Measurements from ENCODE around the gene SLK.

SLK gene

GRCh38 chr10:103947799-103948516, 19.0 kb upstream of the SLK start:
- no peak for DNase-seq

- no peak for DNase-seq
Measured at GRCh38 chr10:103949728-103950127, 17.2 kb upstream of the SLK start.

DNA sequence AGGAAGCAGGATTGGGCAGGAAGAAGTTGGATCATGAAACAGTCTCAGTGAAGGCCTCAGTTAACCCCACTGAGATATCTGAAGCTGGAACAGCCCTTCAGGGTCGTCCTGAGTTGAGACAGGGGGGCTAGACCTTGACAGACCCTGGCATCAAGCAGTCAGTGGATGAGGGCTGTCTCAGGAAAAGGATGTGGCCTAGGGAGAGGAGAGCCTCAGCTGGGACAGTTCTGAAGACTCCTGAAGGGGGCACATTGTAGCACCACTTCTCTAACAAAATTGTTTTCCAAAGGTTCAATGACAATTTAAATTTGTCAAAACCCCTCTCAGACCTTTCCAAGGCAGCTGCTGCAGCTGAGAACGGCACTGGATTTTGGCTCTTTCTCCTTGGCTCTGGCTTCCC, 15.8 kb upstream of the SLK start:
- DNase-seq: no peak

- no peak for DNase-seq
Measured at GRCh38 chr10:103951942-103952341, 15.0 kb upstream of the SLK start.

DNA sequence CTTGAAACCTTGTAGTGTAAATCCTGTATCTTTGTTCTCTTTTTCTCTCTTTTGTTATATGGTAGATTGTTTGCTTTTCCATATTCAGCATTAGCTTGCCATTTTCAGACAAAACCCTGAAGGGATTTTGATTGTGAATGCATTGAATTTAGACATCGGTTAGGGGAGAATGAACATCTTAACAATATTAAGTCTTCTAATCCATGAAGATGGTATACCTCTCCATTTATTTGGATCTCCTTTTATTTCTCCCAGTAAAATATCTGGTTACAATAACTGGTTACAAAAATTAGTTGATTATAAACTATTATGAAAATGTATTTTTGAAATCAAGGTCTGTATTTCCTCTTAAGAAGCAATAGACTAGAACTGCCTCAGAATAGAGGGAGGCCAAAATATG, 12.4 kb upstream of the SLK start:
- DNase-seq: no peak

DNA sequence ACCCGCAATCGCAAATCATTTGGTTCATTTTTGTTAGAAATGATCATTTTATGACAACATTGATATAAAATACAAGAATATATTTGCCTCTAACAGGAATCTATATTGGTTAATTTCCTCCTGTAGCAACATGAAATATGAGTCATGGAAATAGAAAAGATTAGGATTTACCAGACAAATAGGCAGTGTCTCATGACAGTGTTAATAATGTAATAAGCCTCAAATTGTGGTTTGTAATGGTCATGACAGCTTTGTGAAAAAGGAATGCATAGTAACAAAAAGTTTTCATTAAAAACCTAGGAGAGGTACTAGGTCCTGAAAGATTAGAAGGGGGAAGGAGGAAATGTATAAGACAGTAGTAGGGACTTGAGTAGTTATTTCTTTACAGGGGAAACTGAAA, 7.9 kb upstream of the SLK start:
- no peak for DNase-seq

DNA sequence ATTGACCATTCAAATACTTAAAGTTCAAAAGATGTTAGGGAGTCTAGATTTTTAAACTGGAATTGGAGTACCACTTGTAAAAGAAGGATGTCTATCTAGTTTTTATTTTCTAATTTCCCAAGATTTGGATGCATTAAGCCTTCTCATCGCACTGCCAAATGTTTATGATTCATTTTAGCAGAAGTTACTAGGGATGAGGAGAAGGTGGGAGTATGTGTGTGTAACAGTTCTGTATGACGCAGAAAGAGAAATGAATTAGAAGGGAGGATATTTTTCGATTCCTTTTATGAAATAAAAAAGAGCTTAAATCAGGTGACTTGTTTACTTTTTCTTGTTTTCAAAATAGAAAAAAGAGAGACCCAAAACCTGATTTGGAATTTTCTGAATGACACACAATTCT, 6.8 kb upstream of the SLK start:
- no peak for DNase-seq

DNA sequence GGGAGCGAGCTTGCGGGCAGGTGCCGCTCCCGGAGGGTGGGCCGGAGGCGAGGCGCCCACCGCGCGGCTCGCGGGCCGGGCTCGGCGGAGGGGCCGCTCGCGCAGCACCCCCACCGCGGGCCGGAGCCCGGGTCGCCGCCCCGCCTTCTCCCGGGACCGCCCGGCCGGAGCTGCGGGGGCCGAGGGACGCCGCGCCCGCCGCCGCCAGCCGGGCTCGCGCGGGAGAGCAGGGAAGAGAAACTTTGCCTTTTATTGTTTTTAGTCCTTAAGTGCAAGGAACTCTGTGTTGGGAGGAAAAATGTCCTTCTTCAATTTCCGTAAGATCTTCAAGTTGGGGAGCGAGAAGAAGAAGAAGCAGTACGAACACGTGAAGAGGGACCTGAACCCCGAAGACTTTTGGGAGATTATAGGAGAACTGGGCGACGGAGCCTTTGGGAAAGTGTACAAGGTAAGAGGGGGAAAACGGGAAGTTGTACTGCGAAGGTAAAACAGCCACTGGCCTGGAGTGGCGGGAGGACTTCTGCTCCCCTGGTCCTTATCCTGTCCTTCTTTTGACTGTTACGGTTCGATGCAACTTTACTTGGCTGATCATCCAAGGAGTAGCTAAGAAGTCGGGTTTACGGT, 620 bp downstream of the SLK start:
- no peak for DNase-seq

DNA sequence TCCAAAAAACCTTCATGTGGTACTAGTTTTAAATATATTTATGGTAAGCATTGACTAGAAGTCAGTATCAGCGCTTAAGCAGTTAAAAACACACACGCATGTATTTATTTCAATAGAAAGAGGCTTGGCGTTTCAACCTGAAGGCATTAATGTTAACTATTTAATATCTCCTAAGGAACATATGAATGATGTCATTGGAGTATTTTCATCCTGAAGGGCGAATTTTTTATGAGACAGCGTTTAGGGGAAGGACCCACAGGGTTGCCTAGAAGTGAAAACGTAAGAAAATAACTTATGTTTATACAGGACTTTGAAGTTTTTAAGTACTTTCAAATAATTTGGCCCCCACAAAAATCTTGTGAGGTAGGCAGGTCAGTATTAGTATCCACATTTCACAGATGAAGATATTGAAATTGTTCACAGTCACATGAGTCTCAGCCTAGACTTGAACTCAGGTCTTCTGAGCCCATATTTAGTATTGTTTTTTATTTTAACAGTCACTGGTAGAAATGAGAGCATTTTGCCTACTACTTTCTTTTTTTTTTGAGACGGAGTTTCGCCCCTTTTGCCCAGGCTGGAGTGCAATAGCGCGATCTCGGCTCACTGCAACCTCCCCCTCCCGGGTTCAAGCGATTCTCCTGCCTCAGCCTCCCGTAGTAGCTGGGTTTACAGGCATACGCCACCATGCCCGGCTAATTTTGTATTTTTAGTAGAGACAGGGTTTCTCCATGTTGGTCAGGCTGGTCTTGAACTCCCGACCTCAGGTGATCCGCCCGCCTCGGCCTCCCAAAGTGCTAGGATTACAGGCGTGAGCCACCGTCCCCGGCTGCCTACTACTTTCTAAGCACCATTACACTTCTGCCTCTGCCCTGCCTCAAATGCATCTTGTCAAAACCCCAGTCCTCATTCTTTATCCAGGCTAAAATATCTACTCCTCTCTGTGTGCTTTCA, 1.8 kb downstream of the SLK start:
- DNase-seq: no peak

- DNase-seq: no peak
Measured at GRCh38 chr10:103969436-103969835, 2.5 kb downstream of the SLK start.

GRCh38 chr10:103969857-103970627, 3.1 kb downstream of the SLK start:
- DNase-seq: no peak

DNA sequence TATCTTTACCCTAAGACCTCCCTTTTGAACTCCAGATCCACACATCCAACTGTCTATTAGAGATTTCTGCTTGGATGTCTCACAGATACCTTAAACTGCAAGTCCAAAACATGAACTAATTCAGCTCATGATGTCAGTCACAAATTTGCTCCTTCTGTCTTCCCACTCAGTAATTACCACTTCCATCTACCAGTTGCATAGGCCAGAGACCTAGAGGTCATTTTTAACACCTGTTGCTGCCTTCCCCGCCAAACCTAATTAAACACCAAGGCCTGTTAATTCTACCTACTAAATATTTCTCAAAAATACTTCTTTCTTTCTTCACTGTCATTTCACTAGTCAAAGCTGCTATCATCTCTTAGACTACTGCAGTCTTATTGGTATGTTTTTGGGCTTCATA, 8.2 kb downstream of the SLK start:
- no peak for DNase-seq

- no peak for DNase-seq
Measured at GRCh38 chr10:103977204-103977603, 10.3 kb downstream of the SLK start.

- DNase-seq: no peak
Measured at GRCh38 chr10:103979530-103979929, 12.6 kb downstream of the SLK start.

- DNase-seq: no peak
Measured at GRCh38 chr10:103980288-103980906, 13.5 kb downstream of the SLK start.

DNA sequence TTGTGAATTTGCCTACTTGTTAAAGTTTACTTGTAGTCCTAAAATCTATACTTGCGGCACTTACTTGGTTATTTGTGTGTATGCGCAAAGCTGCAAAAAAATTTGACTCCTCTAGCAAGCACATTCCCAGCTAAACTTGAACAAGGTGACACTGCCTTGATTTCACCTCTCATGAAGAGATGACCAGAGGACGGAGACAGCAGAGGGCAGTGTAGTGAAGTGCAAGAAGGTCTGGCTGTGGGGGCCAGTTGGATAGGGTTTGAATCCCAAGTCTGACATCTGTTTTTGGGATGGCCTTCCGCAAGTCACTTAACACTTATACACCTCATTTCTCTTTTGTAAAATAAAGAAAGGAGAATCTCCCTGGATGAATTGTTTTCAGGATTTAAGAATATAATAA, 15.7 kb downstream of the SLK start:
- DNase-seq: no peak

DNA sequence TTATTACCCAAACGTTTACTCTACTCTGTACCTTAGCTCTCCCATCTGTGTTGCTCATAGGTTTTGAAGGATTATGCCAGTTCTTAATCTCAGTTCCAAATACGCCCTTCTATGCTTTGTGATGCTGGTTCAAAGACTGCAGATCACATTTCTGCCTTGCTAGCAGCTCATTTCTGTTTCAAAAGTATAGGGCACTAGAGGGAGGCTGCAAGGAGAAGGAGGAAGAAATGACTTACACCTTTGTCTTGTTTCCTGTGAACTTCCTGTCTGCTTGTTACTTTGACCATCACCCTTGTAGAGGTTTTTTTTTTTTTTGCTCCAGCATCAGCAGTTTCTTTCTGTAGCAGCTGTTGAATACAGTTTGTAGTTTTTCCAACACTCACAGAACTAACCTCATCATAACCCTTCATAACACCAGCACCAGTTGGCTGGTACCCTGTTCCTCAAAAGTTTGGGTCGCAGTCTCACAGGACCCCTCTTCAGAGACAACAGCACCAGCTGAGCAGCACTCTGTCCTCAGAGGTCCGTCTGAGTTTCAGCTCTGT, 16.5 kb downstream of the SLK start:
- no peak for DNase-seq

DNA sequence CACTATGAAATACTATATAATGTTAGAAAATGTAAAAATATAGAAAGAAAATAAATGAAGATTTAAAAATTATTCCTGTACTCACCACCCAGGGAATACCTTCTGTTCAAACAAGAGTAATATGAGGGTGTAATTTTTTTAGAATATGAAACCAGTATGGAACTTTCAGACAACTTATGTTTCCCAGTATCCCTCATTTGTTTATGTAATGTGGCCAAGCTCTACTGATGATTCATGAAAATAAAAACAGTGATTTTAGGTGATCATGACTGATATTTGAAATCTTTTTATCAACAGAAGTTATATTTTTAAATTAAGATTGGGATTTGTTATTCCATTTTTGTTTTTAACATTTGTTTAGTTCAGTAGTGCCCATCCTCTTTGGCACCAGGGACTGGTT, 18.8 kb downstream of the SLK start:
- DNase-seq: no peak

DNA sequence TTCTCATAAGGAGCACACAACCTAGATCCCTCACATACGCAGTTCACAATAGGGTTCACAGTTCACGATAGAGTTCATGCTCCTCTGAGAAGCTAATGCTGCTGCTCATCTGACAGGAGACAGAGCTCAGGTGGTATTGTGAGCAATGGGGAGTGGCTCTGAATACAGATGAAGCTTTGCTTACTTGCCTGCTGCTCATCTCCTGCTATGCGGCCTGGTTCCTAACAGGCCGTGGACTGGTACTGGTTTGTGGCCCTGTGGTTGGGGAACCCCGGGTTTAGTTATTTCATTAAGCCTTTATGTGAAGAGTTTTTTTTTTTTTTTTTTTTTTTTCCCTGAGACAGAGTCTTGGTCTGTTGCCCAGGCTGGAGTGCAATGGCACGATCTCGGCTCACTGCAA, 19.4 kb downstream of the SLK start:
- DNase-seq: no peak

- no peak for DNase-seq
Measured at GRCh38 chr10:103990121-103990520, 23.2 kb downstream of the SLK start.

DNA sequence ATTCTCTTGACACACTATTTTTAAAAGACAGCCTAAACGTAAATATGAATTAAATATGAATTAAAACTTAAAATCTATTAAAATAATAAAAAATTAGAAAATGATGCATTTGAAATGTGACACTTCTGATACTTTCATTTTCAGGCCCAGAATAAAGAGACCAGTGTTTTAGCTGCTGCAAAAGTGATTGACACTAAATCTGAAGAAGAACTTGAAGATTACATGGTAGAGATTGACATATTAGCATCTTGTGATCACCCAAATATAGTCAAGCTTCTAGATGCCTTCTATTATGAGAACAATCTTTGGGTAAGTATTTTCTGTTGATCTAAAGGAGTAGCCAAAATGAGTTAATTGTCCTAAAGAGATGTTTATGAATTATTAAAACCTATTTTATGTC, 23.6 kb downstream of the SLK start:
- no peak for DNase-seq

DNA sequence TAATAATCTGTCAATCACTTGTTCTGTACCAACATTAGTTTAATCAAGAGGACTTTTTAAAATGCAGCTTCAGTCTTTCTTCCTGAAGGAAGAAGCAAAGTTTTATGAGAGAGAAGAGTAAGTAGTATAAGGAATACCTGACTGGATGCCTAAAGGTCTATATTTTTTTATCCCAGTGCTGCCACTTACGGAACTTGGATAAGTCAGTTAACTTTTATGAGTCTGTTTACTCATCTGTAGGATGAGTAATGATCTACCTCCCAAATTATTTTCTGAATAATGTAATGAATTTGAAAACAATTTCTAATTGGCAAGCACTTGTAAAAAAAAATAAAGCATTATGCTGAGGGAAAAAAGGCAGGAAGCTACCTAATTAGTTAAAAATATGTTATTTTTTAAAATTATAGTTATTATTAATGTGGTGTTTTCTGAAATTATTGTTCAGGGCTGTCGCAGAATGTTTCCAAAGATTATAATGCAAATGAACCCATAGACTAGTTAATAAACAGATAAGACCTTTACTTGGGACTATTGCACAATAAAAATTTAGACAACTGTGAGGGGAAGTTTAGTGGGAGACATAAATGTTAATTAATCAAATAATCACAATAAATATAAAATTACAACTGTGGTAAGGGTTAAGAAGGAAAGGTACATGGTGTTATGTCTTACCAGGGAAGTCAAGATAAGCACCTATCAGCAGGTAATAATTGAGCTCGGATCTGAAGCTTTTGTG, 24.6 kb downstream of the SLK start:
- DNase-seq: no peak
